ENCODE data around the gene OR2C1. TPM values are rescaled to one million over a fixed set of nuclear protein-coding genes. Genes with fewer than 3 reads are reported as not detected.

The OR2C1 gene
- total and polyA plus RNA-seq, 2 experiments from 2014 or later: 0.34 TPM; not detected in 1

DNA sequence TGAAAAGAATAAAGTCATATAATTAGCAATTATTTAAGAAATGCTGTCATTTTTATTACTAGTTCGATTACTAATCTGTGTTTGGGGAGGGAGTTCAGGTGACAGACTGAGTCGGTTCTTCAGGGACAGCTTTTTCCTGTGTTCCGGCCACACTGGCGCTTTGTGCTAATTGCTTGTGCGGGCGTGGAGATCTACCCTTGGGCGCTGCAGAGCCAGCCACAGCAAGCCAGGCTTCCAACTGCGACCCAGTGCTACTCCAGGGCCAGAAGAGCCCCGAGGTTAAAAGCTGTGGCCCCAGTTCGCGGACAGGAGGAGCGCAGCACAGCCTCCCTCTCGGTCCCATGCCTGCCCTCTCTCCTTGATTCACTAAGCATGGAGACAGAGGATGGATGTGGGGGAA lies 6.5 kb upstream of the OR2C1 start:
- Histone ChIP-seq H3K79me2 (no peaks in the 10 kb centered on the region), H3K27me3 (no peaks in the 10 kb centered on the region), H3K9me3 (ENCODE audit: low read depth) (no peaks in the 10 kb centered on the region), H3K4me3 (no peak overlapping the region), H2AFZ (no peak overlapping the region), H3K4me1 (ENCODE audit: insufficient read depth) (no peaks in the 10 kb centered on the region), H3K9me2 (replicated peaks; ENCODE audit: insufficient read depth) (no peaks in the 10 kb centered on the region), H3K4me2 (no peak overlapping the region), H3K36me3 (replicated peaks; ENCODE audit: insufficient read depth, low read depth) (no peaks in the 10 kb centered on the region), H4K20me1 (ENCODE audit: insufficient read depth, poor library complexity, severe bottlenecking) (no peaks in the 10 kb centered on the region), H3K27ac (no peak overlapping the region)
- no peak for DNase-seq (ENCODE audit: low spot score)
- TF ChIP-seq, protein P1, sequence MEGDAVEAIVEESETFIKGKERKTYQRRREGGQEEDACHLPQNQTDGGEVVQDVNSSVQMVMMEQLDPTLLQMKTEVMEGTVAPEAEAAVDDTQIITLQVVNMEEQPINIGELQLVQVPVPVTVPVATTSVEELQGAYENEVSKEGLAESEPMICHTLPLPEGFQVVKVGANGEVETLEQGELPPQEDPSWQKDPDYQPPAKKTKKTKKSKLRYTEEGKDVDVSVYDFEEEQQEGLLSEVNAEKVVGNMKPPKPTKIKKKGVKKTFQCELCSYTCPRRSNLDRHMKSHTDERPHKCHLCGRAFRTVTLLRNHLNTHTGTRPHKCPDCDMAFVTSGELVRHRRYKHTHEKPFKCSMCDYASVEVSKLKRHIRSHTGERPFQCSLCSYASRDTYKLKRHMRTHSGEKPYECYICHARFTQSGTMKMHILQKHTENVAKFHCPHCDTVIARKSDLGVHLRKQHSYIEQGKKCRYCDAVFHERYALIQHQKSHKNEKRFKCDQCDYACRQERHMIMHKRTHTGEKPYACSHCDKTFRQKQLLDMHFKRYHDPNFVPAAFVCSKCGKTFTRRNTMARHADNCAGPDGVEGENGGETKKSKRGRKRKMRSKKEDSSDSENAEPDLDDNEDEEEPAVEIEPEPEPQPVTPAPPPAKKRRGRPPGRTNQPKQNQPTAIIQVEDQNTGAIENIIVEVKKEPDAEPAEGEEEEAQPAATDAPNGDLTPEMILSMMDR (IDR thresholded peaks at IDR 0.05; ENCODE audit: poor library complexity): no peak
- TF ChIP-seq EZH2 (IDR thresholded peaks at IDR 0.05; ENCODE audit: borderline replicate concordance) (no peak), EZH2phosphoT487 (IDR thresholded peaks at IDR 0.05; ENCODE audit: low read depth, severe bottlenecking, unreplicated experiment) (no peak)
- 75% methylated on average over 13 of the region's 13 CpGs for WGBS (ENCODE audit: low lambda C conversion rate, missing lambda C conversion rate)

DNA sequence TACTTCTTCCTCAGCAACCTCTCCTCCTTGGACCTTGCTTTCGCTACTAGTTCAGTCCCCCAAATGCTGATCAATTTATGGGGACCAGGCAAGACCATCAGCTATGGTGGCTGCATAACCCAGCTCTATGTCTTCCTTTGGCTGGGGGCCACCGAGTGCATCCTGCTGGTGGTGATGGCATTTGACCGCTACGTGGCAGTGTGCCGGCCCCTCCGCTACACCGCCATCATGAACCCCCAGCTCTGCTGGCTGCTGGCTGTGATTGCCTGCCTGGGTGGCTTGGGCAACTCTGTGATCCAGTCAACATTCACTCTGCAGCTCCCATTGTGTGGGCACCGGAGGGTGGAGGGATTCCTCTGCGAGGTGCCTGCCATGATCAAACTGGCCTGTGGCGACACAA lies 429 bp downstream of the OR2C1 start:
- no peaks in the 10 kb centered on the region for H3K27me3 ChIP-seq
- H3K4me1 ChIP-seq (ENCODE audit: insufficient read depth): no peaks in the 10 kb centered on the region
- no peaks in the 10 kb centered on the region for H3K9me2 ChIP-seq (replicated peaks; ENCODE audit: insufficient read depth)
- no peak for TF ChIP-seq EZH2phosphoT487 (IDR thresholded peaks at IDR 0.05; ENCODE audit: low read depth, severe bottlenecking, unreplicated experiment)
- no peak for TF ChIP-seq EZH2 (IDR thresholded peaks at IDR 0.05; ENCODE audit: borderline replicate concordance)
- TF ChIP-seq, protein P1 (IDR thresholded peaks at IDR 0.05; ENCODE audit: poor library complexity): no peak
- H4K20me1 ChIP-seq (ENCODE audit: insufficient read depth, poor library complexity, severe bottlenecking): no peaks in the 10 kb centered on the region
- no peaks in the 10 kb centered on the region for H3K9me3 ChIP-seq (ENCODE audit: low read depth)
- no peaks in the 10 kb centered on the region for H3K36me3 ChIP-seq (replicated peaks; ENCODE audit: insufficient read depth, low read depth)
- no peak overlapping the region for H3K4me3 ChIP-seq
- no peaks in the 10 kb centered on the region for H3K79me2 ChIP-seq
- no peak for DNase-seq (ENCODE audit: low spot score)
- H3K27ac ChIP-seq: no peak overlapping the region
- H2AFZ ChIP-seq: no peak overlapping the region
- 83% methylated on average over 10 of the region's 10 CpGs for WGBS (ENCODE audit: low lambda C conversion rate, missing lambda C conversion rate)
- no peak overlapping the region for H3K4me2 ChIP-seq

DNA sequence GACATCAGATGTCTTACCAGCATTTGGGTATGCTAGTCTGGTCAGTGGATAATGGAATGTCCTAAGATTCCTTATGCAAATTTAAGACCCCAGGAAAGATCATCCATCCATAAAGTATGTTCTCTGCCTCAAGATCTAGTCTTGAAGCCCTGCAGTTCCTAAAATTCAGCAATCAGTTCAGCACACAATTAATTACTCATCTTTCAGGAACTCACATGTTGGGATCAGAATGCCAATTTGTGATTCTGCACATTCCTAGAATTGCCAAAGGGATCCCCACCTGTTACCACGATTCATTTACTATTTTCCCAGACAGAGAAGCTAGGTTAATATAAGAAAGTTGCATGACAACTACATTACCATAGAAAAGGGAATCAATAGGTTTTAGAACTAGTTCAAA lies 3.2 kb downstream of the OR2C1 start:
- 30% methylated on average over 1 of the region's 1 CpG for WGBS (ENCODE audit: low lambda C conversion rate, missing lambda C conversion rate)
- H2AFZ ChIP-seq: no peak overlapping the region
- no peak for DNase-seq (ENCODE audit: low spot score)
- no peak overlapping the region for H3K4me3 ChIP-seq
- no peaks in the 10 kb centered on the region for H4K20me1 ChIP-seq (ENCODE audit: insufficient read depth, poor library complexity, severe bottlenecking)
- H3K4me1 ChIP-seq (ENCODE audit: insufficient read depth): no peaks in the 10 kb centered on the region
- H3K9me2 ChIP-seq (replicated peaks; ENCODE audit: insufficient read depth): no peaks in the 10 kb centered on the region
- H3K9me3 ChIP-seq (ENCODE audit: low read depth): no peaks in the 10 kb centered on the region
- no peak for TF ChIP-seq EZH2 (IDR thresholded peaks at IDR 0.05; ENCODE audit: borderline replicate concordance)
- no peak for TF ChIP-seq EZH2phosphoT487 (IDR thresholded peaks at IDR 0.05; ENCODE audit: low read depth, severe bottlenecking, unreplicated experiment)
- TF ChIP-seq, protein P1 (IDR thresholded peaks at IDR 0.05; ENCODE audit: poor library complexity): no peak
- H3K27ac ChIP-seq: no peak overlapping the region
- no peak overlapping the region for H3K4me2 ChIP-seq
- no peaks in the 10 kb centered on the region for H3K36me3 ChIP-seq (replicated peaks; ENCODE audit: insufficient read depth, low read depth)
- H3K79me2 ChIP-seq: no peaks in the 10 kb centered on the region
- H3K27me3 ChIP-seq: no peaks in the 10 kb centered on the region

DNA sequence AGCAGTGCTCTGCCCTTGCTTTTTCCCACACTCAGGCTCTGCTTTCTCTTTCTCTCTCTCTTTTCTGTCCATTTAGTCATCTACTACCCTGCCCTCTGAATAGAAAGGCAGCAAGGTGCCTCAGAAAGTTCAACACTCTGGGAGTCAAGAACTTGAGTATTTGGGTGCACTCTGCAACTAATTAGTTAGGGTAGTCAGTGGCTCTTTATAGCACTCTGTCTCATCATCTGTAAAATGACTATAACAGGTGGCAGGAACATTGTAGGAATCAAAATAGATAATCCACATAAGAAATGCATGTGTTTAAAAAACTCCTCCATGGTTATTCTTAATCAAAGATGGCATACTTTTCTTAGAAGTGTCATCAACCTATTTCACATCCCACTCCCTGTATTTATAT lies 7.2 kb downstream of the OR2C1 start:
- H4K20me1 ChIP-seq (ENCODE audit: insufficient read depth, poor library complexity, severe bottlenecking): no peaks in the 10 kb centered on the region
- no peaks in the 10 kb centered on the region for H3K36me3 ChIP-seq (replicated peaks; ENCODE audit: insufficient read depth, low read depth)
- DNase-seq (ENCODE audit: low spot score): no peak
- no peaks in the 10 kb centered on the region for H3K27me3 ChIP-seq
- no peaks in the 10 kb centered on the region for H3K79me2 ChIP-seq
- no peak overlapping the region for H3K27ac ChIP-seq
- H3K4me1 ChIP-seq (ENCODE audit: insufficient read depth): no peaks in the 10 kb centered on the region
- H2AFZ ChIP-seq: no peak overlapping the region
- TF ChIP-seq, protein P1 (IDR thresholded peaks at IDR 0.05; ENCODE audit: poor library complexity): no peak
- H3K4me3 ChIP-seq: no peak overlapping the region
- H3K9me2 ChIP-seq (replicated peaks; ENCODE audit: insufficient read depth): no peaks in the 10 kb centered on the region
- H3K9me3 ChIP-seq (ENCODE audit: low read depth): no peaks in the 10 kb centered on the region
- H3K4me2 ChIP-seq: no peak overlapping the region
